Heart right ventricle (tissue), 16 donors: ENCODE data around the gene SLC38A5. TPM values are rescaled to one million over a fixed set of nuclear protein-coding genes. Genes with fewer than 3 reads are reported as not detected.

Source experiments
- ATAC-seq, 8 donors: fragments of 200-7000 bp; cut with Tn5 transposase; one replicate each; pipeline ENCODE4 v1.9.1; 2020; ENCODE audit warnings: mild to moderate bottlenecking in 8 of 8, moderate library complexity in 8 of 8, moderate number of reproducible peaks in 1 of 8
- DNase-seq, 2 donors: peaks; one replicate each; pipeline ENCODE4 v3.0.0-alpha.2; 2020
- H3K27ac ChIP-seq, 10 donors: fragments of 200-600 bp; sonication (generic) in 2 of 10; one replicate each; pipeline versions ENCODE4 v1.5.0 to v1.8.0; 2020 to 2022; ENCODE audit warnings: mild to moderate bottlenecking in 3 of 10
- H3K27me3 ChIP-seq, 7 donors: fragments of 200-600 bp; one replicate each; pipeline ENCODE4 v1.8.0; 2021 to 2022; ENCODE audit warnings: mild to moderate bottlenecking in 2 of 7
- H3K36me3 ChIP-seq, 9 donors: fragments of 200-600 bp; sonication (generic) in 1 of 9; one replicate each; pipeline versions ENCODE4 v1.5.0 to v1.8.0; 2020 to 2022; ENCODE audit warnings: mild to moderate bottlenecking in 2 of 9
- H3K4me1 ChIP-seq, 9 donors: fragments of 200-600 bp; sonication (generic) in 1 of 9; one replicate each; pipeline versions ENCODE4 v1.5.0 to v1.8.0; 2020 to 2022; ENCODE audit warnings: mild to moderate bottlenecking in 4 of 9
- H3K4me3 ChIP-seq, 10 donors: fragments of 200-600 bp; sonication (generic) in 2 of 10; one replicate each; pipeline versions ENCODE4 v1.5.0 to v1.8.0; 2020 to 2022; ENCODE audit warnings: mild to moderate bottlenecking in 7 of 10, moderate library complexity in 2 of 10
- H3K9me3 ChIP-seq, 11 donors: fragments of 200-600 bp in 10 of 11; sonication (generic) in 2 of 11; one replicate each; pipeline versions ENCODE4 v1.5.0 to v1.8.0; 2013 to 2022; ENCODE audit warnings: mild to moderate bottlenecking in 2 of 11, control low read depth in 1 of 11, moderate library complexity in 1 of 11
- WGBS, 2 donors: extraction: QIAGEN DNeasy Blood & Tissue Kit; methylation state at CpG; one replicate each; pipeline ENCODE4 v1.1.7; 2013; ENCODE audit warnings: inconsistent platforms in 1 of 2; 5-methylcytosine and 5-hydroxymethylcytosine counted together
- intact Hi-C, 10 donors: fragments of 100-400 bp; cut with DNase I; formaldehyde crosslinking; loops; one replicate each; pipeline versions ENCODE4 v1.11.1 to v1.14.2; 2022
- polyA plus RNA-seq, 2 donors: library from polyadenylated mRNA; stranded (reverse); fragments of 200-250 nt; gene quantifications; one replicate each; pipeline ENCODE4 v1.2.3, GENCODE V29; 2013
- total RNA-seq, 10 donors: library from RNA; stranded (reverse); fragmentation: NEBNext Ultra II Directional in 3 of 10; extraction: Animal tissue kit (Norgen Biotek cat#: 25700) in 3 of 10; gene quantifications; one replicate each; pipeline versions ENCODE4 v1.2.1 to v1.2.4, GENCODE V29; 2021 to 2023
- TF ChIP-seq, protein P1 (sequence below), 9 donors: fragments of 200-600 bp; sonication (generic) in 2 of 9; IDR thresholded peaks; one replicate each; pipeline versions ENCODE4 v1.5.0 to v1.8.0; 2021 to 2022; ENCODE audit warnings: antibody characterized with exemption in 9 of 9, mild to moderate bottlenecking in 5 of 9, moderate library complexity in 1 of 9
- donor health status: Arrhythmogenic right ventricular cardiomyopathy.
- donor health status: ischemic (EF 13 %, LVEDD 7.1; RV severe dilation, severe dysfunction).
- donor health status: healthy with polysubstance abuse.
- donor health status: DM: no; HTN: yes; CAD: no.
- donor health status: DM: no; HTN: no; CAD: no.
- donor health status: ischemic (EF 25% LVEDD 6.9; RV normal size, moderate dysfunction).
- donor health status: ischemic (EF 25% LVEDD 5.7; RV mildly dilated, moderate dysfunction).
- donor health status: healthy.
- donor health status: DM: yes; HTN: yes; CAD: no.
- donor health status: Ischemic cardiomyopathy.
- donor health status: ischemic (EF 35%, LVEDD 5.7; RV mildly dilated, moderate dysfunction).
- donor health status: nonischemic (EF 11% LVEDD 7.7; RV severe dilation, severe dysfunction).
- donor health status: DM: yes; HTN: yes; CAD: no.
- donor health status: PGD.
- donor health status: ischemic (EF 29% LVEDD 5.4; RV normal size, mild dysfunction).
- donor health status: nonischemic (EF 23%, LVEDD 6.1; RV moderate dilation, normal function).

The SLC38A5 gene
- total and polyA plus RNA-seq, 12 donors, result 0.64 to 15.4 (median 1.8) TPM

DNA sequence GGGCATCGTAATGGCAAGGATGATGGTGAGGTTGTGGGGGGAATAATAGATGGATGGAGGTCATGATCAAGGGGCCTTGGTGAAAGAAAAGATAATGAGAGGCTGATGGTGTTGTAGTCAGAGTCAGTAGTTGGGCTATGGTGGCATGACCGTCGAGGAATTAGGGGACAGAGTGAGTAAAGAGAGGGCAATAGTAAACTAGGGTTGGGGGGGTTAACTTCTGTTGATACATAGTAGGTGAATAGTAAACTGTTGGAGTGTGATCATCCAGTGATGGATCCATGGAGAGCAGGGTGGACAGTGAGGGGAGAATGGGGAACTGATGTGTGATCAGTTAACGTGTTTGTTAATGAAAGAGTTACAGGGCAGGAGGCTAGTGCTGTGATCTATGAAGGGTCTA is 6.9 kb upstream of the SLC38A5 start:
- no peaks in the 10 kb centered on the region for H3K27me3 ChIP-seq
- H3K9me3 ChIP-seq, result no peaks in the 10 kb centered on the region
- peaks cover 0 to 15% (median 0%) of the 10 kb centered on the region in 9 donors for H3K4me1 ChIP-seq
- ATAC-seq, result no peak
- intact Hi-C loops, result no loop called here
- H3K27ac ChIP-seq, result peak overlapping the region in 4 of 10 donors; percentile 84 to 90 (median 86)
- peaks cover 0 to 18% (median 0%) of the 10 kb centered on the region in 9 donors for H3K36me3 ChIP-seq
- 64 to 73% methylated on average over 4 of the region's 4 CpGs for WGBS, 2 donors
- TF ChIP-seq, protein P1, sequence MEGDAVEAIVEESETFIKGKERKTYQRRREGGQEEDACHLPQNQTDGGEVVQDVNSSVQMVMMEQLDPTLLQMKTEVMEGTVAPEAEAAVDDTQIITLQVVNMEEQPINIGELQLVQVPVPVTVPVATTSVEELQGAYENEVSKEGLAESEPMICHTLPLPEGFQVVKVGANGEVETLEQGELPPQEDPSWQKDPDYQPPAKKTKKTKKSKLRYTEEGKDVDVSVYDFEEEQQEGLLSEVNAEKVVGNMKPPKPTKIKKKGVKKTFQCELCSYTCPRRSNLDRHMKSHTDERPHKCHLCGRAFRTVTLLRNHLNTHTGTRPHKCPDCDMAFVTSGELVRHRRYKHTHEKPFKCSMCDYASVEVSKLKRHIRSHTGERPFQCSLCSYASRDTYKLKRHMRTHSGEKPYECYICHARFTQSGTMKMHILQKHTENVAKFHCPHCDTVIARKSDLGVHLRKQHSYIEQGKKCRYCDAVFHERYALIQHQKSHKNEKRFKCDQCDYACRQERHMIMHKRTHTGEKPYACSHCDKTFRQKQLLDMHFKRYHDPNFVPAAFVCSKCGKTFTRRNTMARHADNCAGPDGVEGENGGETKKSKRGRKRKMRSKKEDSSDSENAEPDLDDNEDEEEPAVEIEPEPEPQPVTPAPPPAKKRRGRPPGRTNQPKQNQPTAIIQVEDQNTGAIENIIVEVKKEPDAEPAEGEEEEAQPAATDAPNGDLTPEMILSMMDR (IDR thresholded peaks at IDR 0.05), result no peak
- H3K4me3 ChIP-seq, result peak overlapping the region; percentile 28 to 86 (median 72)
- no peak for DNase-seq

DNA sequence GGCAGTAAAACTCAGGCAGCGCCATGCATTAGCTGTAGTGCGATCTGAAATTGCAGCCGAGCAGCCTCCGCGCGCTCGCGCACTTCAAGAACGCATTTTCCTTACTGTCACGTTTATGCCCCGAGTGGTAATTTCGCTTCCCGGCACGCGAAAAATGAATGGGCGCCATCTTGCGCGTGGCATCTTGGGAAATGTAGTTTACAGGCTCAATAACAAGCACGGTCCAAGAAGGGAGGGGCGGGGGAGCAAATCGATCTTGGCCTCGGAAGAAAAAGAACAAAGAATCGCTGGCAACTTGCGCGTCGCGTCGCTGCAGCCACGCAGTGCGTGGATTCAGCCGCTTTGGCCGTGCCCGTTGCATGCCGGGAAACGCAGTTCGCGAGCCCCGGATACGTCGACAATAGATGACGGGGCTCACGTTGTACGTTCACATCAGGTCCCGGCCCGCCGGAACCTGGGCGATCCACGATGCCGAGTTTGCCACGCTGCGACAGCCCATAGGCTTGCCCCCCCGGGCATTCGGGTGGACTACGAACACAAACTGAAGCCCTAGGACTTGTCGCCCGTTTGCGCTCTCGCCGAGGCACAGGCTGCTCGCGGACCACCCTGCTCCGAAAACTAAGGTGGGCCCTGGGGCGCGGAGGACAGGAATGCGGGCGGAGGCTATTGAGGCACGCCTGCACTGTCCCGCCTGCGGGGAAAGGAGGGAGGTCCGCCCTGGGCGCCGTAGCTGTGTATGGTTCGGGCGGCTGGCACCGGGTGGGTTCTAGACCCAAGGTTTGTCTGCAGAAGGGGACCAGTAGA is 5.9 kb upstream of the SLC38A5 start, which contains the start of gene FTSJ1:
TSS of gene FTSJ1 (plus strand) at position 426 of the 804 bp plus-strand sequence. CDS start 1,849 bp downstream, outside the sequence.
- 0 to 1% methylated on average over 66 to 75 of the region's 75 CpGs for WGBS, 2 donors
- intact Hi-C loops, result no loop called here
- peak; percentile 85 to 89 for DNase-seq

DNA sequence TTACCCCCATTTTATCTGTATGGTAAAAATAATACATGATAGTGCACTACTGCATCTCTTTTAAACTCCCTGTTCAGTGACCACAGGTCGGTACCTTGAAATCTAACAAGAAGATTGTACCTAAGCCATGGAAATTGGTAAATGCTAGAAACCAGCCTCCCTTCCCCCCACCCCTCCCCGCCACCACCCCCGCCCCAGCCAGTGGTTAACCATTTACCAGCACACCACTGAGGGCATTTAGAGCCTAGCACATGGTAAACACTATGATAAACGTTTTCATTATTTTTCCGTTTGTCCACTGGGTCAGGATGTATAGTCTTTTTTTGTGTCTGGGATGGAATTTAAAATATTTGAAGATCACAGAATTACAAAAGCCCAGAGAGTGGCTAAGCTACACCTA is 5.2 kb upstream of the SLC38A5 start:
- intact Hi-C loops, result no loop called here
- 4 to 9% methylated on average over 3 to 5 of the region's 5 CpGs for WGBS, 2 donors
- peak overlapping the region in 8 of 10 donors; percentile 74 to 90 (median 83) for H3K27ac ChIP-seq

More for the DNA sequence above, 5.9 kb upstream of the SLC38A5 start, which contains the start of gene FTSJ1:
- ATAC-seq, result peak; percentile 95 to 98 (median 97)
- Histone ChIP-seq H3K27me3 (no peaks in the 10 kb centered on the region), H3K36me3 (peaks cover 0 to 9% (median 0%) of the 10 kb centered on the region in 9 donors), H3K9me3 (no peaks in the 10 kb centered on the region), H3K4me3 (peak within 1 kb of the TSS; percentile 28 to 86 (median 72)), H3K27ac (peak within 1 kb of the TSS in 9 of 10 donors; percentile 74 to 90 (median 82)), H3K4me1 (peaks cover 0 to 15% (median 0%) of the 10 kb centered on the region in 9 donors)
- TF ChIP-seq, protein P1 (IDR thresholded peaks at IDR 0.05), result no peak

DNA sequence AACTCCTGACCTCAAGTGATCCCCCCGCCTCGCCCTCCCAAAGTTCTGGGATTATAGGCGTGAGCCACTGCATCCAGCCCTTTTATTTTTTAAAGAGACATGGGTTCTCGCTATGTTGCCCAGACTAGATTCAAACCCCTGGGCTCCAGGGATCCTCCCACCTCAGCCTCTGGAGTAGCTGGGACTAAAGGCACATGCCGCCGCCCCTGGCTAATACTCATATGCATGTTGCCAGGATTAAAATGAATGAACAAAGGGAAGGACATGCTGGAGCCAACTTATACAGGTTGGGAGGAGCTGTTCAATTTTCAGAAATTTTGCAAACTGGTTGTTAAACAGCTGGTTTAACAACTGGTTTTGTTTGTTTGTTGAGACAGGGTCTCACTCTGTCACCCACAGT is 4.5 kb upstream of the SLC38A5 start:
- WGBS, 2 donors, result 87 to 91% methylated on average over 6 of the region's 6 CpGs

More for the DNA sequence above, 5.2 kb upstream of the SLC38A5 start:
- H3K4me1 ChIP-seq, result peaks cover 0 to 15% (median 0%) of the 10 kb centered on the region in 9 donors
- H3K27me3 ChIP-seq, result no peaks in the 10 kb centered on the region
- peak overlapping the region; percentile 28 to 86 (median 72) for H3K4me3 ChIP-seq
- H3K36me3 ChIP-seq, result peaks cover 0 to 7% (median 0%) of the 10 kb centered on the region in 9 donors
- no peak for DNase-seq
- TF ChIP-seq, protein P1 (IDR thresholded peaks at IDR 0.05), result no peak
- no peaks in the 10 kb centered on the region for H3K9me3 ChIP-seq
- no peak for ATAC-seq

More for the DNA sequence above, 4.5 kb upstream of the SLC38A5 start:
- ATAC-seq (no peak), DNase-seq (no peak)
- Histone ChIP-seq H3K27me3 (peaks cover 0 to 6% (median 0%) of the 10 kb centered on the region in 7 donors), H3K4me1 (peaks cover 0 to 15% (median 0%) of the 10 kb centered on the region in 9 donors), H3K4me3 (no peak overlapping the region), H3K36me3 (peaks cover 0 to 6% (median 0%) of the 10 kb centered on the region in 9 donors), H3K27ac (no peak overlapping the region), H3K9me3 (no peaks in the 10 kb centered on the region)
- TF ChIP-seq, protein P1 (IDR thresholded peaks at IDR 0.05), result no peak
- intact Hi-C loops, result no loop called here
